ENCODE results near the gene RFPL4A.

Gene RFPL4A

GRCh38 chr19:55809381-55810058 lies 50.6 kb downstream of the RFPL4A start:
- DNase-seq (ENCODE audit: low spot score), result peak; percentile 3

- DNase-seq (ENCODE audit: low spot score), result no peak
These were observed 52.4 kb downstream of the RFPL4A start for GRCh38 chr19:55811340-55811739.

DNA sequence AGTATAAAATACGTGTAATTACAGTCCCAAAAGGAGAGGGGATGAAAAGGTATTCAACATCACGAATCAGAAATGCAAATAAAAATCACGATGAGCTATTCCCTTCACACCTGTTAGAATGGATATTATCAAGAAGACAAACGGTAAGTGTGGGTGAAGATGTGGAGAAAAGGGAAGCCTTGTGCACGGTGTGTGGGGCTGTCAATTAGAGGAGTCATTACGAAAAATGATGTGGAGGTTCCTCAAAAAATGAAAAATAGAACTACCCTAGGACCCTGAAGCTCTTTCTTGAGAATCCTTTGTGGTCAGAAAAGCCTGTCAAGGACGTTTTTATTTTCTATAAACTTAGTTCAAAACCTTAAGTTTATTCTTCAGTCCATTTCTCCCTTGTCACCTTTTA lies 53.6 kb downstream of the RFPL4A start:
- DNase-seq (ENCODE audit: low spot score), result no peak
